NCI-H1048 (cell line): ENCODE data around the gene GSK3B.

Experiments
- DNase-seq: peaks from one replicate; lab custom pipeline; 2025; lab: John Stamatoyannopoulos, UW

GSK3B gene

DNA sequence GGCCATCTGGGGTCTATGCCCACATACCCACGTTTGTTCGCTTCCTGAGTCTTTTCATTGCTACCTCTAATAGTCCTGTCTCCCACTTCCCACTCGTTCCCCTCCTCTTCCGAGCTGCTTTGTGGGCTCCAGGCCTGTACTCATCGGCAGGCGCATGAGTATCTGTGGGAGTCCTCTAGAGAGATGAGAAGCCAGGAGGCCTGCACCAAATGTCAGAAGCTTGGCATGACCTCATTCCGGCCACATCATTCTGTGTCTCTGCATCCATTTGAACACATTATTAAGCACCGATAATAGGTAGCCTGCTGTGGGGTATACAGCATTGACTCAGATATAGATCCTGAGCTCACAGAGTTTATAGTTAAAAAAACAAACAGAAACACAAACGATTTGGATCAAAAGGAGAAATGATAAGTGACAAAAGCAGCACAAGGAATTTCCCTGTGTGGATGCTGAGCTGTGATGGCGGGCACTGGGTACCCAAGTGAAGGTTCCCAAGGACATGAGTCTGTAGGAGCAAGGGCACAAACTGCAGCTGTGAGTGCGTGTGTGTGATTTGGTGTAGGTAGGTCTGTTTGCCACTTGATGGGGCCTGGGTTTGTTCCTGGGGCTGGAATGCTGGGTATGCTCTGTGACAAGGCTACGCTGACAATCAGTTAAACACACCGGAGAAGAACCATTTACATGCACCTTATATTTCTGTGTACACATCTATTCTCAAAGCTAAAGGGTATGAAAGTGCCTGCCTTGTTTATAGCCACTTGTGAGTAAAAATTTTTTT, 276.5 kb downstream of the GSK3B start:
- no peak for DNase-seq

DNA sequence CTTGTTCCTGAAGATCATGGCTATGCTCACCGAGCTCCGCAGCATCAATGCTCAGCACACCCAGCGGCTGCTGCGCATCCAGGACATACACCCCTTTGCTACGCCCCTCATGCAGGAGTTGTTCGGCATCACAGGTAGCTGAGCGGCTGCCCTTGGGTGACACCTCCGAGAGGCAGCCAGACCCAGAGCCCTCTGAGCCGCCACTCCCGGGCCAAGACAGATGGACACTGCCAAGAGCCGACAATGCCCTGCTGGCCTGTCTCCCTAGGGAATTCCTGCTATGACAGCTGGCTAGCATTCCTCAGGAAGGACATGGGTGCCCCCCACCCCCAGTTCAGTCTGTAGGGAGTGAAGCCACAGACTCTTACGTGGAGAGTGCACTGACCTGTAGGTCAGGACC, 277.2 kb downstream of the GSK3B start:
- DNase-seq, result no peak

DNA sequence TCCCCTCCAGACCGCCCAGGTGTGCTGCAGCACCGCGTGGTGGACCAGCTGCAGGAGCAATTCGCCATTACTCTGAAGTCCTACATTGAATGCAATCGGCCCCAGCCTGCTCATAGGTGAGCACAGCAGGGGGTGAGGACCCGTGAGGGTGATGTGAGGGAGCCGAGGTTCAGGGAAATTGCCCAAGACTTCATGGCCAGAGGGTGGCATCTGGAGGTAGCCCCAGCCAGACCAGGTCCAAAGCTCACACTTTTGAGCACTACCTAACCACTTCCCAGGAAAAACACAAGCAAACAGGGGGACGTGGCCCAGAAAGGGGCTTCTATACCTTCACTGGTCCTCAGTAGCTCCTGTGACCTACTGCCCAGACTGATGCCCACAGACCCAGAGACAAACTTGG, 278.5 kb downstream of the GSK3B start:
- DNase-seq, result no peak

DNA sequence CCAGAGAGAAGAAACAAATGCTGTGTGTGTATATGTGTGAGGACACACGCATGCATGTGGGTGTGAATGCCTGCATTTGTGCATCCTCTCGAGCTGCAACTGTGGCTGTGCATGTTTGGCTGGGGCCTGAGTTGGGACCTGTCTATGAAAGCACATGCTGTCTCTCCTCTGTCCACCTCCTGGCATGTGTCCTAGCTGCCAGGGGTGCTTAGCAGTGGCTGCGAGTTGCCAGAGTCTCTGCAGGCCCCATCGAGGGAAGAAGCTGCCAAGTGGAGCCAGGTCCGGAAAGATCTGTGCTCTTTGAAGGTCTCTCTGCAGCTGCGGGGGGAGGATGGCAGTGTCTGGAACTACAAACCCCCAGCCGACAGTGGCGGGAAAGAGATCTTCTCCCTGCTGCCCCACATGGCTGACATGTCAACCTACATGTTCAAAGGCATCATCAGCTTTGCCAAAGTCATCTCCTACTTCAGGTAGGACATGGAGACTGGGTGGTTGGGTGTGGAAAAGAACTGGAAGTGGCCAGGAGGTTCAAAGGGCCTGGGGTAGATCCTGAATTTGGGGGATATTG, 281.7 kb downstream of the GSK3B start:
- no peak for DNase-seq

DNA sequence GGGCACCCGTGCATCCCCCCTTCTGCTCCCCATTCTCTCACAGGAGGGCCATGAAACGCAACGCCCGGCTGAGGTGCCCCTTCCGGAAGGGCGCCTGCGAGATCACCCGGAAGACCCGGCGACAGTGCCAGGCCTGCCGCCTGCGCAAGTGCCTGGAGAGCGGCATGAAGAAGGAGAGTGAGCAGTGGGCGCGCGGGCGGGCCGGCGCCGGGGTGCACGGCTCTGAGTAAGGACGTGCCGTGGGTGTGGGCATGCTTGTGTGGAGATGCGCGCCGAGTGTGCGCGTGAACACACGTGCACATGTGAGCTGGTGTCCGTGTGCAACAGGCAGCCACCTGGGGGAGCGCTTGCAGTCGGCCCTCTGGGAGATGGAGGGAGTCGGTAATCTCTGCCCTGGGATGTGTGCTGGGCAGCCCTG, 284.2 kb downstream of the GSK3B start:
- DNase-seq, result no peak

DNA sequence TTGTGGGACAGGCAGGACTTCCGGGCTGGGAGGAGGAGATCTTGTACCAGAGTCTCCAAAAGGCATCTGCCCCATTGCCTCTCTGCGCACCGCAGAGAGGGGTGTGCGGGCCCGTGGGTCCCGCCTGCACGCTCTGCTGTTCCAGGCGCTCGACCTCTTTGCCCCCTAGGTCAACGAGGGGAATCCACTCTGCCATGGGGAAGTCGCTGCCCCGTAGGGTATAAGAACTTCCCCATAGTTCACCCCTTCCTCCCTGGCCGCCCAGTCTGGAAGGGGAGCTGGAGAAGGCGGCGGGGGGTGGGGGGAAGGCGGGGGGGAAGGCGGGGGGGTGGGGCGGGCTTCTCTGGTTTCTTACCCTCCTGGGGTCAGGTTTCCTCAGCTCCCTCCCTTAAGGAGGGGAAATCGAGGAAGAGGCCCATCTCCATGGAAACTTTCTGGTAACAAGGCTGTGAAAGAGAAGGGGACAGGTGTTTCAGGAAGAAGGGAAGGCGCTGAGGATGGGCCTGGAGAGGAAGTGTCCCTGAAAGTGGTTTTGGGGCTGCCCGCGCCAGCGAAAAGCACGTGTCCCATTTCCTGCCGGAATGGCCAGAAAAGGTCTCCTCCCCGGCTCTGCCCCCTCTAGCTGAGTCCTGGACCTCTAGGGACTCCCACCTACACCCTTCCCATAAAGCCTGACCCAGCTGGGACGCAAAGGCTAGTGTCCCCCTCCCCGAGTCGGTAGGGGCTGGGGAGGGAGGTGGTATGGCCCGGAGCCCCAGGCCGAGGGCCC, 284.8 kb downstream of the GSK3B start:
- DNase-seq, result no peak

DNA sequence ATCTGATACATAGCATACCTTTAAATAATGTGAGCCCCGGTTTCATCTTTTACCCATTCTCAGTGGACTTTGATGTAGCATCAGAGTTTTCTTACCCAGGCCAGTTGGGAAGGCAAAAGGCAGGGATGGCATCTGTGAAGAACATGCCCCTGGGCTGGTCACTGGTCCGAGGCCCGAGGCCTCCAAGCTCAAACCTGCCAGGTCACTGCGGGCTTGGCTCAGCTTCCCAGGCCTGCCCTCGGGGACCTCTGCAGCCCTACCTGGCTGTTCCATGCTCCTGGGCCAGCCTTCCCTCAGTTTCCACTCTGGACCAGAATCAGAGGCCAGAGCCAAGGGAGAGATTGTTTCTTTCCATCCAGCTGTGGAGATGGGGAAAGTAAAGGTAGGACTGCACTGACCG, 285.4 kb downstream of the GSK3B start:
- DNase-seq, result no peak

DNA sequence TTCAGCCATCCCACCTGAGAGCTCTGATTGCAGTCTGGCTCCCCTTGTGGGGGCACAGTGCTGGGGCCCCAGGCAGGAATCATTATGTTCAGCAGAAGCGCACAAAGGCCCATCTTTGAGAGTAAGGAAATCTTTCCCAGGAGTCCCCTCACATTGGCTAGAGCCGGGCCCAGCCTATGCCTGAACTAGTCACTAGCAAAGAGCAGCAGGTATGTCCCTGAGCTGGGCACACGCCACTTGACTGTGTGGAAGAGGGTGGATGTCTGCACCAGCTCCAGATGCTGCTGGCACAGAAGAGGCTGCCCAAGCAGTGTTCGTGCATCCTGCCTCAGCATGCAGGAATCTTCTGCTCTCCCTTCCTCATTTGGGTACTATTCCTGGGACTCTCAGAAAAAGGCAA, 286.0 kb downstream of the GSK3B start:
- no peak for DNase-seq

DNA sequence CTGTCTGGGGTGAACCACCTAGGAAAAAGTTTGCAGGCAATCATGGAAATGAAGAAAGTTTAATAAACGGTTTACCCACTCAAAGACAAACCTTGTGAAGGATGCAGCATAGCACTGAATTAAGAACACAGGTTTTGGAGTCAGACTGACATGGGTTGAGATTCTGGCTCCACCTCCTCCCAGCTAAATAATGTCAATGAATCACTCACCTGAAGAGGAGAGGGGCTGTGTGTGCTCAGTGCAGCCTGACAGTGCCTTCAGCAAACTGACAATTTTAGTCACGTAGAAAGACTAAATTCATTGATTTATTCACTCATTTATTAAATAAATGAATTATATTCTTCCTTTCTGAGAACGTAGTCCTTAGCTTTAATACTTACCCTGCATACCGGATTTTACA, 293.4 kb downstream of the GSK3B start:
- no peak for DNase-seq

DNA sequence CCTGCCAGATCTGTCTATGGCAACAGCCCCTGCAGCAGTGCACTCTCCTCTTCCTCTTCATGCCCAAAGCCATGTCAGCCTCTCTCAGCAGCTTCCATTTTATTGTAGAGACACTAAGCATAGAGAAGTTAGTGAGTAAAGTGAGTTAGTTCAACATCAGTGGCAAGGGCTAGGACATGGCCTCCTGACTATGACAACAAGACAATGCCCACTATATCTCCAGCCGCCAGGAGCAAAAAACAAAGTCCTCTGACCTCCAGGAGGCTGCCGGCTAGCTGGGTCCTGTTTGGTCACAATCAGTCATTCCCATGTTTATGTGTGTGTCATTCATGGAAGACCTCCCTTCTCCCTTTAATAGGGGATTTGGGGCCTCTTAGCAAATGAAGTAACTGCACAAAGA, 297.5 kb downstream of the GSK3B start:
- no peak for DNase-seq

DNA sequence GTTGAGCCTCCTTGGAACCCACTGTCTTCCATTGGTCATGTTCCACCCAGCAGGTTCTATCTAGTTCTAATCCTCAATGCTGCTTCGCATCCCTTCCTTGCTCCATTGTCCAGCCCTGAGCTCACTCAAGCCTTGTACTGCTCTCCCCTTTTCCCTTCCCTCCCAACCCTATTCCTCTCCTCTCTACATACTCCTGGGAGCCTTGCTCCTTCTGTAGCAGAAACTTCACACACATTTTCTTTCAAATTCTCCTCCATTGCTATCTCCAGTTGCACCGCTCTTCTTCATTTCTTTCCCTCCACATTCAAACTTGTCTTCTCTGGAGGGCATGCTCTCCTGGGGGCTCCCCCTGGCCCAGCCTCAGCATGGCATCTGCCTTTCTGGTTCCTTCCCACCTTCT, 297.9 kb downstream of the GSK3B start:
- DNase-seq, result no peak

DNA sequence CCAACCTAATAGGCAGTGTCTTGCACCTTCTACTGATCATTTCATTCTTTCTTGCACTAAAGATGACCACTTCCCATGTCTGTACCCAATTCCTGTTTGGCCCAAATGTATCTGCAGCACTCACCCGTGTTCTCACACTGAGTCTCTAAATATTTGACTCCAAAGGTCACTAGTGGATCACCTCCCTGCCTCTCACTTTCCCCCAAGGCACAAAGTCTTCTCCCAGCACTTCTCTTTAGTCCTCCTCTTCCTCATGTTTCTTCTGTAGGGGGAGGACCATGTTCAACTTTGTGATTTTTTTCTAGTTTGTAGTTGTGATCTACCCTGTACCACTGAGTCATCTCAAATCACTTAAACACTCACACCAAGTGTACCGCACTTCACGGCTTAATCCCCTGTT, 298.4 kb downstream of the GSK3B start:
- no peak for DNase-seq

DNA sequence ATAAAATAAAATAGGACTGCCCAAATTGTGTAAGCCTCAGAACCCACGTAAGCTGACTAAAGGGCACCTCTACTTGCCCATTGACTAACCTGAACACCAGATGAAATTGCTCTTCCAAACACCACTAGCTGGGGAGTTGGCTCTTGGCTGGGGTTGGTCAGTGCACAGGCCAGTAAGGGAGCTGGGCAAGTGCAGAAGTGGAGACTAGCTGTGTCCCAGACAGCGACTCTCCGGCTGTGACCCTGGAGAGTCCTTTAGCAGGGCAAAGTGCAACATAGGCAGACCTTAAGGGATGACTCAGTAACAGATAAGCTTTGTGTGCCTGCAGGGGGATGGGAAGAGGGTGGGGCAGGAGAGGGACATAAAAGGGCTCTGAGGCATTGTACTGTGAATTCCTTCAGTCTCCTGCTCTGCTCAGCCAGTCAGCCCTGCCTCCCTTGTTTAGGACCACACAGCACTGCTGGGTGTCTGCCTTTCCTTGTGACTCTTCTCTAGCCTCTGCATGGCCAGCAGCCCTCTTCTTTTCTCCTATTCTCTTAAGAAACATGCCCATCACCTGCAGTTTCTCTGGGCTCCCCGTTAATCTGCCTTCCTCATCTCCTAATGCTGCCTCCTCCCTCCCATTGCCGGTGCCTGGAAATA, 299.2 kb downstream of the GSK3B start:
- no peak for DNase-seq

DNA sequence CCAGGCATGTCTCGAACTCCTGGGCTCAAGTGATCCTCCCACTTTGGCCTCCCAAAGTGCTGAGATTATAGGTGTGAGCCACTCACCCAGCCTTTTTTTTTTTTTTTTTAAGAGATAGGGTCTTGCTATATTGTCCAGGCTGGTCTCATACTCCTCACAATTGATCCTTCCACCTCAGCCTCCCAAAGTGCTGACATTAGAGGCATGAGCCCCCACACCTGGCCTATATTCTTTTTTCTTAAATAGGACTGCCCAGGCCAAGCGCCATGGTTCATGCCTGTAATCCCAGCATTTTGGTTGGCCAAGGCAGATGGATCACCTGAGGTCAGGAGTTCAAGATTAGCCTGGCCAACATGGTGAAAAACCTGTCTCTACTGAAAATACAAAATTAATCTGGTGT, 299.8 kb downstream of the GSK3B start:
- no peak for DNase-seq

DNA sequence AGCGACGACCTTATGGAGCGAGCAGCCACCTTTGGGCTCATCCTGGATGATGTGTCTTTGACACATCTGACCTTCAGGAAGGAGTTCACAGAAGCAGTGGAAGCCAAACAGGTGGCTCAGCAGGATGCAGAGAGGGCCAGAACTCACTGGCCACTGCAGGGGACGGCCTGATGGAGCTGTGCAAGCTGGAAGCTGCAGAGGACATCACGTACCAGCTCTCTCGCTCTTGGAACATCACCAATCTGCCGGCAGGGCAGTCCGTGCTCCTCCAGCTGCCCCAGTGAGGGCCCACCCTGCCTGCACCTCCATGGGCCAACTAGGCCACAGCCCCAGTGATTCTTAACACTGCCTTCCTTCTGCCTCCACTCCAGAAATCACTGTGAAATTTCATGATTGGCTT, 302.0 kb downstream of the GSK3B start:
- no peak for DNase-seq

DNA sequence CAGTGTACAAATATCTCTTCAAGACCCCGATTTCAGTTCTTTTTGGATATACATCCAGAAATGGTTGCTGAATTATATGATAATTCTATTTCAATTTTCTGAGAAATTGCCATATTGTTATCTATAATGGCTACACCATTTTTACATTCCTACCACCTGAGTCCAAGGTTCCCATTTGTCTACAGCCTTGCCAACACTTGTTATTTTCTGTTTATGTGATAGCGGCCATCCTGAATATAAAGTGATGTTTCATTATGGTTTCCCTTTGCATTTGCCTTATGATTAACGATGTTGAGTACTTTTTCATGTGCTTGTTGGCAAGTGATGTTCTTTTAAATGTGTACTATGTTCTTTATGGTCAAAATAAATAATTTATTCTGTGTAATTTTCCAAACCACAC, 303.9 kb downstream of the GSK3B start:
- DNase-seq, result no peak

DNA sequence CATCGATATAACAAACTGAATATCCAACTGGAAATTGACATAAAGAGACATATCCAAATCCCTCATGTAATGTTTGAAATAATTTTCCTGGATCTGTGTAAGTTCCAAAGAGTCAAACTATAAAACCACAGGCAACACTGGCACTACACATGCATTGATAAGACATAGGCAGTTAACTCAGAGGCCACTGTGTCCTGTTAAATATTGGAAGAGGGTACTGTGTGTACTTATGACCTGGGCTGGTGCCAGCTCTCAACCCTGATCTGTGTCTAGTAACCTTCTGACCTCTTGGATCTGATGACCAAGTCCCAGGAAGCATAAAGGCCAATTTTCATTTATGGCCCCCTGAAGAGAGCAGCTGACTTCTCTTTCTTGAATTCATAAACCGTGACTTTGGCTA, 307.8 kb downstream of the GSK3B start:
- no peak for DNase-seq

DNA sequence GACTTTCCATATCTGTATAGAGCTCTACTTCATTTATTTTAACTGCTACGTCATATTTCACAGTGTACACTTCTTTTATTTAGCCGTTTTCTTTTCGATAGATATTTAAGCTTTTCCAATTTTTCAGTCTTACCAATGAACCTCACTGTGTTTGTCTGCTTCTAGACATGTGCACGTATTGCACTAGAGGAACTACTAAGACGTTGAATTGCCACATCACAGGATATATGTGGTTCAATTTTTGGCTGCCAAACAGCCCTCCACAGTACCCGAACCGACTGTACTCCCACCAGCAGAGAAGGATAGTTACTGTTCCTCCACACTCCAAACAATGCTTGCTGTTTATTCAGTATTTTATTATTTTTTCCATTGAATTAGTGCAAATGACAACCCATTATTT, 310.4 kb downstream of the GSK3B start:
- DNase-seq, result no peak

DNA sequence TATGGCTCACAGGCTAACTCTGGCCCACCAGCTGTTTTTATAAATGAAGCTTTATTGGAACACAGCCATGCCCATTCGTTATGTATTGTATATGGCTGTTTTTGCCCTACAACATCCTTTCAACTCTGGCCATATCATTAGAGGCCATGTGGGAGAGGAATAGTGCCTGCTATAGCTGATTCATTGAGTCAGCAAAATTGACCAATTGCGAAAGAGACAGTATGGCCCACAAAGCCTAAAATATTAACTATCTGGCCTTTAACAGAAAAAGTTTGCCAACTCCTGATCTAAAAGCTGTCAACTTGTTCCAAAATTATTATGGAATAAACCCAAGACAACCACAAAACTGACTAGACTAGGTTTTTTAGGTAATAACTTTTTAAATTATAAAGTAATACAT, 311.0 kb downstream of the GSK3B start:
- DNase-seq, result no peak

DNA sequence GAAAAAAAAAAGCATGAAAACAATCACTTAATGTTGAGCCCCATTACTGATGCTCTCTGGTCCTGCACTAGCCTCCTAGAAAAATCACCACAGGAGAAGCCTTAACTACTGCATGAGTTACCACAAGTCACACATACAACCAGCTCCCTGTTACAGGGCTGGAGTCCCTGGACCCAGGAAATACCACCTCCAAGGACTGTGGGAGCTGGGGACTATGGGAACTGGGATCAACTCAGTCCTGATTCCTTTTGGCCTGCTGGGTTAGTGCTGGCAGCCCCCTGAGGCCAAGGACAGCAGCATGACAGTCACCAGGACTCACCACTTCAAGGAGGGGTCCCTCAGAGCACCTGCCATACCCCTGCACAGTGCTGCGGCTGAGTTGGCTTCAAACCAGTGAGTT, 311.8 kb downstream of the GSK3B start:
- no peak for DNase-seq

DNA sequence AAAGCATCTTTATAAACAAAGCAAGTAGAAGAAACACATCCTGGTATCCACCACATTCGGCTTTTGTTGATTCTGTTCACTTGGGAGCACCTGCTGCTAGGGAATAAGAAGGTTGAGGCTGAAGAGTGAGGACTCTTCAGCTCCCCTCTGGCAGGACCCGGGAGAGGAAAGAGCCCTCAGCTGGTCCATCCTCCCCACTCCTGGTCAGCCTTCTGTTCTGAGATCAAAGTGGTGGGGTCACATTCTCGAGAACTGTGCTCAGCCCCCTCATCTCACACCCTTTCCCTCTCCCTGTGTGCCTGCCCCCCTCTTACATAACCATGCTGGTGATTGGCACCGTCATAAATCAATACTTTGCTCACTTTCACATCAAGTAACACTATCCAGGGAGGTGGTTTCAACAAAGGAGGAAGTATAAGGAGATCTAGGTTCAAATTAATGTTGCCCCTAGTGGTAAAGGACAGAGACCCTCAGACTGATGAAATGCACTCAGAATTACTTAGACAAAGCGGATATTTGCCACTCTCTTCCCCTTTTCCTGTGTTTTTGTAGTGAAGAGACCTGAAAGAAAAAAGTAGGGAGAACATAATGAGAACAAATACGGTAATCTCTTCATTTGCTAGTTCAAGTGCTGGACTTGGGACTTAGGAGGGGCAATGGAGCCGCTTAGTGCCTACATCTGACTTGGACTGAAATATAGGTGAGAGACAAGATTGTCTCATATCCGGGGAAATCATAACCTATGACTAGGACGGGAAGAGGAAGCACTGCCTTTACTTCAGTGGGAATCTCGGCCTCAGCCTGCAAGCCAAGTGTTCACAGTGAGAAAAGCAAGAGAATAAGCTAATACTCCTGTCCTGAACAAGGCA, 312.7 kb downstream of the GSK3B start, which contains the start of gene NR1I2:
TSS of gene NR1I2 (plus strand) at position 772 of the 869 bp plus-strand sequence.
- DNase-seq, result no peak
